GM06990 (cell line): ENCODE measurements around the gene SPCS1.

Experiments used
- DNase-seq: peaks from one replicate; pipeline ENCODE4 v3.0.0-alpha.2; 2011; ENCODE audit not compliant: insufficient read length; ENCODE audit errors: extremely low read depth
- H3K27me3 ChIP-seq: replicated peaks from 2 replicates; pipeline ENCODE4 v1.6.0; 2011; ENCODE audit warnings: low read length; ENCODE audit not compliant: control insufficient read depth, insufficient read depth
- H3K36me3 ChIP-seq: 2 replicates; pipeline ENCODE4 v1.5.1; 2011; ENCODE audit warnings: low read length; ENCODE audit not compliant: control insufficient read depth, insufficient read depth
- H3K4me3 ChIP-seq: replicated peaks from 2 replicates; pipeline ENCODE4 v1.5.1; 2011; ENCODE audit warnings: low read depth, mild to moderate bottlenecking, control low read depth, low read length
- CTCF ChIP-seq: IDR thresholded peaks from 2 replicates; pipeline ENCODE4 v1.5.1; 2011; ENCODE audit warnings: low read length, control low read depth, mild to moderate bottlenecking, inconsistent platforms; ENCODE audit not compliant: insufficient read depth, poor library complexity, severe bottlenecking

The SPCS1 gene

GRCh38 chr3:52689151-52689550, 16.8 kb upstream of the SPCS1 start:
- Histone ChIP-seq H3K27me3 (no peaks in the 10 kb centered on the region), H3K36me3 (peaks cover 39% of the 10 kb centered on the region), H3K4me3 (no peak overlapping the region)
- DNase-seq: no peak
- no peak for TF ChIP-seq CTCF

- Histone ChIP-seq H3K36me3 (peaks cover 44% of the 10 kb centered on the region), H3K27me3 (no peaks in the 10 kb centered on the region), H3K4me3 (no peak overlapping the region)
- DNase-seq: no peak
- TF ChIP-seq CTCF: no peak
Measured at GRCh38 chr3:52690560-52690959, 15.3 kb upstream of the SPCS1 start.

DNA sequence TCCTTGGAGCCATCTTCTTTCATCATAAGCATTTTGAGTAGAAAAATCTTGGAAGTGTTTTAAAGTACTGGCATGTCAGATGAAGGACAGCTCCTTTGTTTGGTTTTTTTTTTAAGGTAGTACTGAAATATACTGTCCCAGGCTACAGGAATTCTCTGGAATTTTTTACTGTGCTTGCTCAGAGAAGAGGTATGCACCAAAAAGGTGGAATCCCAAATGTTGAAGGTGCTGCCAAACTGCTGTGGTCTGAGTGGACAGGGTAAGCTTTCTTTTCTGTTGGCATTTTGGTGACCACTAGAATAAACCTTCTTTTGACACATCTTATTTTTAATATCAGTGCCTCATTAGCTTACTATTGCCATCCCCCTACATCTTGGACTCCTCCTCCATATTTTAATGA, 12.8 kb upstream of the SPCS1 start:
- Histone ChIP-seq H3K4me3 (no peak overlapping the region), H3K36me3 (peaks cover 37% of the 10 kb centered on the region), H3K27me3 (no peaks in the 10 kb centered on the region)
- no peak for TF ChIP-seq CTCF
- DNase-seq: no peak

DNA sequence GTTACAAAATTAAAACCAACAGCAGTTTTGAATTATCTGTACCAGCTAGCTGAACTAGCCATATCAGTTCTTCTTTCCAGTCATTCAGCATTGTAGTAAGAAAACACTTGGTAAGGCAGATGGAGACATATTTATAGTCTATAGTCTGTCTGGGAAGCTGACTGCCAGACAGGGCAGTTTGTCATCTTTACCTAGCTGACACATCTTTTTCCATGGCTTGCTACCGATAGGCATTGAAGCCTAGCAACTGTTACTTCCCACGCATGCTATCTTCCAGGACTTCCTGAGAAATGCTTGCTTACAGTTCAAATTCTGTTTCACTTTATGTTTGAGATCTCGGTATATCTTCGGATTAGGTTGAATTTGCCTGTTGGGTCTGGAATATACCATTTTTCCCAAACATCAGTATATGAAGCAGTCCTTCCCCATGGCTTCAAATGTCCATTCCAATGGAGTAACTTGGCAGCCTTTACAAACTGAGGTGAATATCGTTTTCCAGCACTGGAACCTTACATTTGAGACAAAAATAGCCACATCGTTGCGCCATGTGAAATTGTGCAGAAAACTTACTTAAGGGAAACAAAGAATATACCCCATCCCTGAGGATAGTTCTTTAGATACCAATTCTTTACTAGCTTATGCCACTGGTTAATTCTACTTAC, 11.2 kb upstream of the SPCS1 start:
- Histone ChIP-seq H3K27me3 (no peaks in the 10 kb centered on the region), H3K36me3 (peaks cover 29% of the 10 kb centered on the region), H3K4me3 (no peak overlapping the region)
- TF ChIP-seq CTCF: no peak
- no peak for DNase-seq

GRCh38 chr3:52695798-52696671, 9.9 kb upstream of the SPCS1 start:
- peaks cover 24% of the 10 kb centered on the region for H3K36me3 ChIP-seq
- no peak for DNase-seq
- TF ChIP-seq CTCF: no peak

More at GRCh38 chr3:52695798-52696671, 9.9 kb upstream of the SPCS1 start:
- Histone ChIP-seq H3K27me3 (no peaks in the 10 kb centered on the region), H3K4me3 (no peak overlapping the region)
